Lung (tissue), 12 donors: Measurements from ENCODE around the gene PXDN. TPM values are rescaled to one million over a fixed set of nuclear protein-coding genes. Genes with fewer than 3 reads are reported as not detected.
A peak's percentile ranks its signal among the peaks of the same experiment; 100 is the strongest.

Experiments used
- ATAC-seq: fragments of 200-7000 bp; cut with Tn5 transposase; one replicate; pipeline ENCODE4 v1.9.1; 2020; ENCODE audit warnings: moderate number of reproducible peaks; ENCODE audit not compliant: insufficient read depth, low FRiP score
- DNase-seq, 3 donors: peaks; one replicate each; pipeline ENCODE4 v3.0.0-alpha.2; 2013 to 2017
- H3K27ac ChIP-seq, 2 donors: one replicate each; pipeline ENCODE4 v1.5.1; 2013; ENCODE audit warnings: mild to moderate bottlenecking in 2 of 2, moderate library complexity in 2 of 2, control low read depth in 1 of 2, inconsistent platforms in 1 of 2, low read depth in 1 of 2, low read length in 1 of 2
- H3K27me3 ChIP-seq, 3 donors: one replicate each; pipeline ENCODE4 v1.5.1; 2013; ENCODE audit warnings: low read length in 2 of 3; ENCODE audit not compliant: control insufficient read depth in 3 of 3, insufficient read depth in 3 of 3
- H3K36me3 ChIP-seq, 4 donors: one replicate each; pipeline ENCODE4 v1.5.1; 2013; ENCODE audit warnings: low read length in 4 of 4, mild to moderate bottlenecking in 1 of 4, moderate library complexity in 1 of 4; ENCODE audit not compliant: control insufficient read depth in 4 of 4, insufficient read depth in 4 of 4
- H3K4me1 ChIP-seq, 5 donors: one replicate each; pipeline ENCODE4 v1.5.1; 2013; ENCODE audit warnings: low read length in 5 of 5, mild to moderate bottlenecking in 2 of 5, moderate library complexity in 1 of 5; ENCODE audit not compliant: control insufficient read depth in 5 of 5, insufficient read depth in 5 of 5
- H3K4me3 ChIP-seq: one replicate; pipeline ENCODE4 v1.5.1; 2013; ENCODE audit warnings: mild to moderate bottlenecking, control low read depth, moderate library complexity
- H3K9ac ChIP-seq, 2 donors: one replicate each; pipeline ENCODE4 v1.5.1; 2013; ENCODE audit warnings: low read length in 2 of 2, control low read depth in 1 of 2; ENCODE audit not compliant: insufficient read depth in 1 of 2
- H3K9me3 ChIP-seq, 4 donors: one replicate each; pipeline ENCODE4 v1.5.1; 2013; ENCODE audit warnings: low read length in 3 of 4, mild to moderate bottlenecking in 1 of 4, moderate library complexity in 1 of 4; ENCODE audit not compliant: control insufficient read depth in 4 of 4, insufficient read depth in 3 of 4
- WGBS, 2 donors: extraction: QIAGEN DNeasy Blood & Tissue Kit; methylation state at CpG; one replicate each; pipeline ENCODE4 v1.1.7; 2013; 5-methylcytosine and 5-hydroxymethylcytosine counted together
- polyA plus RNA-seq, 2 donors: library from polyadenylated mRNA; stranded (reverse); fragments of 200-250 nt; gene quantifications; one replicate each; pipeline ENCODE4 v1.2.1, GENCODE V29; 2013
- total RNA-seq, 2 donors: library from RNA; depleted of rRNA in 1 of 2; stranded (reverse); fragments of >200 nt in 1 of 2; gene quantifications; one replicate each; pipeline ENCODE4 v1.2.1, GENCODE V29; 2014 to 2021
- TF ChIP-seq, protein P1 (sequence below): IDR thresholded peaks from 2 replicates; pipeline ENCODE4 v1.5.1; 2012; ENCODE audit warnings: mild to moderate bottlenecking; ENCODE audit errors: control extremely low read depth, extremely low read depth
- donor health status: control.
- donor health status: control.
- donor health status: Bipolar disorder and iron deficiency.
- donor health status: healthy.
- donor health status: DM: yes; HTN: yes; CAD: no.

The PXDN gene
- total and polyA plus RNA-seq, 4 donors = 10.6 to 198 (median 45.1) TPM

- no peak for ATAC-seq
- Histone ChIP-seq H3K4me3 (no peak overlapping the region), H3K27ac (no peak overlapping the region), H3K4me1 (peaks cover 0 to 56% (median 15%) of the 10 kb centered on the region in 5 donors), H3K27me3 (no peaks in the 10 kb centered on the region), H3K9ac (peak overlapping the region in 1 of 2 donors; percentile 49), H3K9me3 (no peaks in the 10 kb centered on the region), H3K36me3 (no peaks in the 10 kb centered on the region)
- TF ChIP-seq, protein P1, sequence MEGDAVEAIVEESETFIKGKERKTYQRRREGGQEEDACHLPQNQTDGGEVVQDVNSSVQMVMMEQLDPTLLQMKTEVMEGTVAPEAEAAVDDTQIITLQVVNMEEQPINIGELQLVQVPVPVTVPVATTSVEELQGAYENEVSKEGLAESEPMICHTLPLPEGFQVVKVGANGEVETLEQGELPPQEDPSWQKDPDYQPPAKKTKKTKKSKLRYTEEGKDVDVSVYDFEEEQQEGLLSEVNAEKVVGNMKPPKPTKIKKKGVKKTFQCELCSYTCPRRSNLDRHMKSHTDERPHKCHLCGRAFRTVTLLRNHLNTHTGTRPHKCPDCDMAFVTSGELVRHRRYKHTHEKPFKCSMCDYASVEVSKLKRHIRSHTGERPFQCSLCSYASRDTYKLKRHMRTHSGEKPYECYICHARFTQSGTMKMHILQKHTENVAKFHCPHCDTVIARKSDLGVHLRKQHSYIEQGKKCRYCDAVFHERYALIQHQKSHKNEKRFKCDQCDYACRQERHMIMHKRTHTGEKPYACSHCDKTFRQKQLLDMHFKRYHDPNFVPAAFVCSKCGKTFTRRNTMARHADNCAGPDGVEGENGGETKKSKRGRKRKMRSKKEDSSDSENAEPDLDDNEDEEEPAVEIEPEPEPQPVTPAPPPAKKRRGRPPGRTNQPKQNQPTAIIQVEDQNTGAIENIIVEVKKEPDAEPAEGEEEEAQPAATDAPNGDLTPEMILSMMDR = no peak
- 62 to 64% methylated on average over 6 of the region's 6 CpGs for WGBS, 2 donors
- no peak for DNase-seq
These were observed 46.2 kb upstream of the PXDN start for GRCh38 chr2:1790473-1790872.

DNA sequence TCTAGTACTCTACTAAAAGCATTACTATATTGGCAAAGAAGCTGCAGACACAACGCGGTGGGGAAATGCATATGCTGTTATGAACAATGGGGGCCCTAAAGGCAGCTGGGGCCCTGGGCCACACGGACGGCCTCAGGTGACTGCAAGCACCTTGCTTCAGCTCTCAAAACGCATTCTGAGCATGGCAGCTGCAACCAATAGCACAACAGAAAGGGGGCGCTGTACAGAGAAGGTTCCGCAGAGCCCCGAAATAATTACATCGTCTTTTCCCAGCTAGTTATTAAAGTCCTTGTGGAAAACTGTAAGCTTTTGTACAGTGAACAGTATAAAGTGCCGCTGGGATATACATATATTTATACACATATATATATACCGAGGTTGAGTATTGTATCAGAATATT is 45.3 kb upstream of the PXDN start:
- Histone ChIP-seq H3K36me3 (no peaks in the 10 kb centered on the region), H3K4me3 (no peak overlapping the region), H3K9me3 (no peaks in the 10 kb centered on the region), H3K4me1 (peaks cover 0 to 47% (median 9%) of the 10 kb centered on the region in 5 donors), H3K27me3 (no peaks in the 10 kb centered on the region), H3K27ac (no peak overlapping the region), H3K9ac (no peak overlapping the region)
- ATAC-seq (no peak), DNase-seq (no peak)
- 92 to 94% methylated on average over 11 of the region's 11 CpGs for WGBS, 2 donors
- TF ChIP-seq, protein P1 = no peak

DNA sequence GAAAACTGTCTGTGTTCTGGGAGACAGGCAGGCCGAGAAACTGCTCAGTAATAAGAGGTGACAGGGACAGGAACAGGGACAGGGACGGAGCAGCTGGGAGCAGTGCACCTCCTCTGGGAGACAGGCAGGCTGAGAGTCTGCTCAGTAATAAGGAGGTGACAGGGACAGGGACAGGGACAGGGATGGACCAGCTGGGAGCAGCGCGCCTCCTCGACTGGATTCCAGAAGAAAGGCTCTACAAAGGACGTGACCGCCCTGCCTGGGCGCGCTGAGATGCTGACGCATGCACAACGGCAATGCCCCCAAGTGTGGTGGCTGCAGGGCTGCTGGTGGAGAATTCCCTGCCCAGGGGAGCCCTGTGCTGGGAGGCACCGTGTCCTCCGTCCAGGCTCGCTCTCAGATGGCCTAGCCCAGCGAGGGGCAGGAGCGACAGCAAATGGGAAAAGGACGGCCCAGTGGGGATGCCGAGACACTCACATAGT is 44.2 kb upstream of the PXDN start:
- peaks cover 0 to 2% (median 0%) of the 10 kb centered on the region in 4 donors for H3K9me3 ChIP-seq
- peaks cover 0 to 41% (median 3%) of the 10 kb centered on the region in 5 donors for H3K4me1 ChIP-seq
- H3K27ac ChIP-seq = no peak overlapping the region
- DNase-seq = no peak
- H3K9ac ChIP-seq = no peak overlapping the region
- H3K4me3 ChIP-seq = no peak overlapping the region
- H3K27me3 ChIP-seq = no peaks in the 10 kb centered on the region
- no peaks in the 10 kb centered on the region for H3K36me3 ChIP-seq
- no peak for ATAC-seq
- 89 to 91% methylated on average over 18 of the region's 18 CpGs for WGBS, 2 donors
- TF ChIP-seq, protein P1 = no peak
